SK-N-MC (cell line): ENCODE results near the gene ZDHHC20.

Source experiments
- EZH2 ChIP-seq: fragments of 200-600 bp; sonication (generic); IDR thresholded peaks from one replicate; pipeline ENCODE4 v1.6.1; 2017; ENCODE audit warnings: antibody characterized with exemption
- FOXP2 ChIP-seq: optimal IDR thresholded peaks from 2 replicates; pipeline ENCODE3; 2011; ENCODE audit warnings: mild to moderate bottlenecking, moderate library complexity; ENCODE audit not compliant: insufficient read depth; ENCODE audit errors: extremely low read length, control extremely low read depth
- POLR2AphosphoS5 ChIP-seq: IDR thresholded peaks from 2 replicates; pipeline ENCODE4 v1.6.1; 2012; ENCODE audit warnings: mild to moderate bottlenecking, low read depth, low read length, borderline replicate concordance

DNA sequence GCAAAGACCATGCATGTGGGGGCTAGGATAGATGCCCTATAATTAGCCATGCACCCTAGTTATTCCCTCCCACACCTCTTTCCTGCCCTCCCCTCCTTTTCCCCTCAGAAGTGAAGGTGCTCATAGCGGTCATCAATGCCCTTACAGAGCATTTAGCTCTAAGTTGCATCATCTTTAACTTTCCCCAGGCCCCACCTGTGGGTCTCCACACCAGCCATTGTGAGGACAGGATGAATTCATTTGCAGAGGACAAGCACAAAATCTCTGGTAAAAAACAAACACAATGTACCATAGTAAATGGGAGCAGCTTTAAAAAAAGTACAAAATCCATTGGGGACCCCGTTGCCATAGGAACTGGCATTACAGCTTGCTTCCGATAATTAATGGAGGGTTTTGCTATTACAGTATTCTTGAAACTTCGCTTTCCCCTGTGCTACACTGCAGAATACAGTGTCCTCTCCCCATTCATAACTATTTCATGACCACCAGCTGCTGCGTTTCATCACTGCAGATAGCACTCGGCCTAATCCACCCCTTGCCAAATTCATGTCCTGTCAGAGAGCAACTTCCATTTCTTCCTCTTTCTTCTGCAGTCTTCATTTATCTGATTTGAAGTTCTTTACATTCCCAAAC, 110.5 kb downstream of the ZDHHC20 start:
- TF ChIP-seq EZH2 (no peak), POLR2AphosphoS5 (no peak), FOXP2 (no peak)
